Measurements from ENCODE around the gene MASTL. TPM values are rescaled to one million over a fixed set of nuclear protein-coding genes. Genes with fewer than 3 reads are reported as not detected.

MASTL gene
- total RNA-seq, 2 experiments from 2014 or later, result 28.3 to 29.6 TPM

Other genes with a start within 250 kb of the MASTL start
- 10 to 100 TPM; 11.9 to 13.0 TPM for gene ANKRD26, start 54.9 kb upstream of the MASTL start, total RNA-seq
- 100 to 1,000 TPM in 1 of 2 experiments, 10 to 100 TPM in 1; 96.3 to 111 TPM for gene YME1L1, start 968 bp upstream of the MASTL start, total RNA-seq
- 10 to 100 TPM; 27.5 to 27.6 TPM for gene ACBD5, start 85.4 kb downstream of the MASTL start, total RNA-seq

Measured in activated naive CD8-positive, alpha-beta T cell treated with anti-CD3 and anti-CD28 coated beads, Interleukin-2, amount 10 ng/mL, durations not matched to agents 7 days and 5 days (primary cell).